HG02970 (cell line): Measurements from ENCODE around the gene AP1G1.
"Not testable (repeated sequence)": the region's sequence is repeated elsewhere in the genome, so short reads cannot be mapped to it uniquely, and the experiment has no call there.

Source experiments
- ATAC-seq: cut with Tn5 transposase; IDR thresholded peaks from one replicate; pipeline ENCODE4 v1.9.1; 2021; ENCODE audit warnings: mild to moderate bottlenecking, moderate library complexity, moderate number of reproducible peaks; ENCODE audit not compliant: unreplicated experiment, low FRiP score

The AP1G1 gene

GRCh38 chr16:71709229-71709781 is 99.3 kb downstream of the AP1G1 start:
- ATAC-seq, result no peak

DNA sequence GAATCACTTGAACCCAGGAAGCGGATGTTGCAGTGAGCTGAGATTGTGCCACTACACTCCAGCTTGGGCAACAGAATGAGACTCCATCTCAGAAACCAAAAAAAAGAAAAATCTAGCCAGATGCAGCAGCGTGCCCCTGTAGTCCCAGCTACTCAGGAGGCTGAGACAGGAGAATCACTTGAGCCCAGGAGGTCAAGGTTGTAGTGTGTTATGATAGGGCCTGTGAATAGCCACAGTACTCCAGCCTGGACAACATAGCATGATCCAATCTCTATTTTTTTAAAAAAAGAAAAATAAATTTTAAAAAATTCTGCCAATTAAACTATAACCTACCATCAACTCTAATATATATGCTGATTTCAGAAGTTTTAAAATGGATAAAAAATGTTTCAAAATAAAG is 99.9 kb downstream of the AP1G1 start:
- no peak for ATAC-seq

DNA sequence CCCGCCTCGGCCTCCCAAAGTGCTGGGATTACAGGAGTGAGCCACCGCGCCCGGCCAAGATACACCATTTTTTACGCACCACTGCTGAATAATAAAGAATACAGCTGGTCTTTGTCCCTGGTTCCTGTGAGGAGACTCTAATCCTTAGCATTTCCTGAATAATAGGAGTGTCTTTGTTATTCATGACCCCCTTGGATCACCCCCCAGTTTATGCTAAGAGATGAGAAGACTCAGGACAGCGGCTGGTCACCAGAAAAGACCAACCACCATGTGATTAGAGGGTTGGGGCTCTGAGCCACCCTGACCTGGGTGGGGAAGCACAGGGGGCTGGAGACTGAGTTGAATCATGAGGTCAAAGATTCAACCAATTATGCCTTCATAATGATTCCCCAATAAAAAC is 101.4 kb downstream of the AP1G1 start:
- no peak for ATAC-seq

- no peak for ATAC-seq
Measured at GRCh38 chr16:71706046-71706445, 102.6 kb downstream of the AP1G1 start.

DNA sequence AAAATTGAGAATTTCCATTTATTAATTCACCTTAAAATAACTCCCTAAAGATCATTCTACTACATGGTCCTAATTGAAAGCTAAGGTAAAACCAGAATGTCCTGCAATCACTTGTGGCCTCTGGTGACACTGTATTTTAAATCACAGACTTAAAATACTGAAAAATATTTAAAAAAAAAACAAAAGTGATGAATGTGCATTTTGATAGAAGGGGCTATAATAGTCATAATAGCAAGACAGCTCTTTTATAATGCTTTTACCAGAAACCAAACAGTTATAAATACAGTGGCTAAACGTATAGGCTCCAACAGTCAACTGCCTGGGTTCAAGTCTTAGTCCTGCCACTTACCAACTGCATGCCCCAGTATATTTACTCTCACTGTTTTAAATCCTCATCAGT is 105.3 kb downstream of the AP1G1 start:
- ATAC-seq, result no peak

DNA sequence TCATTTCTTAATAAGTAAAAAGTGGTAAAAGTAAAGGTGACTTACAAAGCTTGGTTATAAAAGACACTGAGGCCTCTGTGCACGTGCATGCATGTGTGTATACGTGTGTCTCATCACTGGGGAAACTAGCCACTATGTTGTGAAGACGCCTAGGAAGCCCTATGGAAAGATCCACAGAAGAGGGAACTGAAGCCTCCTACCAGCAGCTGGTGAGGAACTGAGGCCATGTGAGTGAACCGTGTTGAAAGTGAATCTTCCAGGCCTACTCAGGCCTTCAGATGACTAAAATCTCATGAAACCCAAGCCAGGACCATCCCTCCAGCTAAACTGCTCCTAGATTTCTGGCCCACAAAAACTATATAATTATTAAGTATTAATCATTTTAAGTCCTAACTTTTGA is 107.8 kb downstream of the AP1G1 start:
- no peak for ATAC-seq

- ATAC-seq, result no peak
Measured at GRCh38 chr16:71698491-71698890, 110.1 kb downstream of the AP1G1 start.

DNA sequence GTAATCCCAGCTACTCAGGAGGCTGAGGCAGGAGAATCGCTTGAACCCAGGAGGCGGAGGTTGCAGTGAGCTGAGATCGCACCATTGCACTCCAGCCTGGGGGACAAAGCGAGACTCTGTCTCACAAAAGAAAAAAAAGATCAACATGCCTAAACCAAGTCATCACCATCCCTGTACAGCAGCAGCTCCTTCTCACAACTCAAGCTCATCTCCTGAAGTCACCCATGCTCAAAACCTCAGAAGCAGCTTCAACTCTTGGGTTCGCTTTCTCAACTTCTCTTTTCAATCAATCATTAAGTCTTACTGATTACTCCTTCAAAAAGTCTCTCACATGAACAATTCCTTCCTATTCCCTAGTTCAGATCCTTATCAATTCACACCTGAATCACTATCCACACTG is 115.5 kb downstream of the AP1G1 start:
- no peak for ATAC-seq

DNA sequence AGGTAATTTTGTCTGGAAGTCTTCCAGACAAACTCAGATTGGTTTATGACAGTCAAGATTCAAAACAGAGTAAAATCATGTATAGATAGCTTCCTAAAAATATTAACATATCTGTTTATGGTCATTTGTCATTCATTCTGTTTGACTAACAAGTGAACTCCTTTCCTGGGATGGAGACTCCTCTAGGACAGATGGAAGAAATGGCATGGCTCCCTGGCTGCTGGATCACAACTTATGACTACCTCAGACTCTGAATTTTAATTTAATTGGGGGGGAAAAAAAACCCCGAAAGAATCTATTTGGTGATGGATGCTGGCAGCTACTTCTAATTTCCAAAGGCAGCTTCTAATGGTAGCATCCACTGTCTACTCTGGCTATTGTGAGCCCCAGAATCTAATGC is 118.7 kb downstream of the AP1G1 start:
- ATAC-seq, result no peak

- ATAC-seq, result no peak
Measured at GRCh38 chr16:71687861-71688260, 120.8 kb downstream of the AP1G1 start.

DNA sequence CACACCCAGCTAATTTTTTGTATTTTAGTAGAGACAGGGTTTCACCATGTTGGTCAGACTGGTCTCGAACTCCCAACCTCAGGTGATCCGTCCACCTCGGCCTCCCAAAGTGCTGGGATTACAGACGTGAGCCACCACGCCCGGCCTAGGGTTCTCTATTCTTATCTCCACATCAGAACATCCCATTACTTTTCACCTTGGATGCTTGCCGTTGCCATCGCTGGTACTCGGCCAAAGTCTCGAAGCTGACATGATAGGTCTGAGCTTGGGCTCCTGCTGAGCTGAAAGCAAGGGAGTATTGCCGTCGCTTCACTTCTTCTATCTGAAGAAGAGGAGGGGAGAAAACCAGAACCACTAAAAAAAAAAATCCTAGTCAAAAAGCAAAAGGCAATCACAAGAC is 124.4 kb downstream of the AP1G1 start:
- ATAC-seq, result not testable (repeated sequence)

GRCh38 chr16:71681360-71681759 is 127.3 kb downstream of the AP1G1 start:
- no peak for ATAC-seq
